Heart right ventricle (tissue), 16 donors: ENCODE results near the gene TTLL8. TPM values are rescaled to one million over a fixed set of nuclear protein-coding genes. Genes with fewer than 3 reads are reported as not detected.

Source experiments
- ATAC-seq, 8 donors: fragments of 200-7000 bp; cut with Tn5 transposase; one replicate each; pipeline ENCODE4 v1.9.1; 2020; ENCODE audit warnings: mild to moderate bottlenecking in 8 of 8, moderate library complexity in 8 of 8, moderate number of reproducible peaks in 1 of 8
- DNase-seq, 2 donors: peaks; one replicate each; pipeline ENCODE4 v3.0.0-alpha.2; 2020
- H3K27ac ChIP-seq, 10 donors: fragments of 200-600 bp; sonication (generic) in 2 of 10; one replicate each; pipeline versions ENCODE4 v1.5.0 to v1.8.0; 2020 to 2022; ENCODE audit warnings: mild to moderate bottlenecking in 3 of 10
- H3K27me3 ChIP-seq, 7 donors: fragments of 200-600 bp; one replicate each; pipeline ENCODE4 v1.8.0; 2021 to 2022; ENCODE audit warnings: mild to moderate bottlenecking in 2 of 7
- H3K36me3 ChIP-seq, 9 donors: fragments of 200-600 bp; sonication (generic) in 1 of 9; one replicate each; pipeline versions ENCODE4 v1.5.0 to v1.8.0; 2020 to 2022; ENCODE audit warnings: mild to moderate bottlenecking in 2 of 9
- H3K4me1 ChIP-seq, 9 donors: fragments of 200-600 bp; sonication (generic) in 1 of 9; one replicate each; pipeline versions ENCODE4 v1.5.0 to v1.8.0; 2020 to 2022; ENCODE audit warnings: mild to moderate bottlenecking in 4 of 9
- H3K4me3 ChIP-seq, 10 donors: fragments of 200-600 bp; sonication (generic) in 2 of 10; one replicate each; pipeline versions ENCODE4 v1.5.0 to v1.8.0; 2020 to 2022; ENCODE audit warnings: mild to moderate bottlenecking in 7 of 10, moderate library complexity in 2 of 10
- H3K9me3 ChIP-seq, 11 donors: fragments of 200-600 bp in 10 of 11; sonication (generic) in 2 of 11; one replicate each; pipeline versions ENCODE4 v1.5.0 to v1.8.0; 2013 to 2022; ENCODE audit warnings: mild to moderate bottlenecking in 2 of 11, control low read depth in 1 of 11, moderate library complexity in 1 of 11
- WGBS, 2 donors: extraction: QIAGEN DNeasy Blood & Tissue Kit; methylation state at CpG; one replicate each; pipeline ENCODE4 v1.1.7; 2013; ENCODE audit warnings: inconsistent platforms in 1 of 2; 5-methylcytosine and 5-hydroxymethylcytosine counted together
- intact Hi-C, 10 donors: fragments of 100-400 bp; cut with DNase I; formaldehyde crosslinking; loops; one replicate each; pipeline versions ENCODE4 v1.11.1 to v1.14.2; 2022
- polyA plus RNA-seq, 2 donors: library from polyadenylated mRNA; stranded (reverse); fragments of 200-250 nt; gene quantifications; one replicate each; pipeline ENCODE4 v1.2.3, GENCODE V29; 2013
- total RNA-seq, 10 donors: library from RNA; stranded (reverse); fragmentation: NEBNext Ultra II Directional in 3 of 10; extraction: Animal tissue kit (Norgen Biotek cat#: 25700) in 3 of 10; gene quantifications; one replicate each; pipeline versions ENCODE4 v1.2.1 to v1.2.4, GENCODE V29; 2021 to 2023
- TF ChIP-seq, protein P1 (sequence below), 9 donors: fragments of 200-600 bp; sonication (generic) in 2 of 9; IDR thresholded peaks; one replicate each; pipeline versions ENCODE4 v1.5.0 to v1.8.0; 2021 to 2022; ENCODE audit warnings: antibody characterized with exemption in 9 of 9, mild to moderate bottlenecking in 5 of 9, moderate library complexity in 1 of 9
- donor health status: Arrhythmogenic right ventricular cardiomyopathy.
- donor health status: ischemic (EF 13 %, LVEDD 7.1; RV severe dilation, severe dysfunction).
- donor health status: healthy with polysubstance abuse.
- donor health status: DM: no; HTN: yes; CAD: no.
- donor health status: DM: no; HTN: no; CAD: no.
- donor health status: ischemic (EF 25% LVEDD 6.9; RV normal size, moderate dysfunction).
- donor health status: ischemic (EF 25% LVEDD 5.7; RV mildly dilated, moderate dysfunction).
- donor health status: healthy.
- donor health status: DM: yes; HTN: yes; CAD: no.
- donor health status: Ischemic cardiomyopathy.
- donor health status: ischemic (EF 35%, LVEDD 5.7; RV mildly dilated, moderate dysfunction).
- donor health status: nonischemic (EF 11% LVEDD 7.7; RV severe dilation, severe dysfunction).
- donor health status: DM: yes; HTN: yes; CAD: no.
- donor health status: PGD.
- donor health status: ischemic (EF 29% LVEDD 5.4; RV normal size, mild dysfunction).
- donor health status: nonischemic (EF 23%, LVEDD 6.1; RV moderate dilation, normal function).

TTLL8 gene
- total and polyA plus RNA-seq, 12 donors, result not detected

DNA sequence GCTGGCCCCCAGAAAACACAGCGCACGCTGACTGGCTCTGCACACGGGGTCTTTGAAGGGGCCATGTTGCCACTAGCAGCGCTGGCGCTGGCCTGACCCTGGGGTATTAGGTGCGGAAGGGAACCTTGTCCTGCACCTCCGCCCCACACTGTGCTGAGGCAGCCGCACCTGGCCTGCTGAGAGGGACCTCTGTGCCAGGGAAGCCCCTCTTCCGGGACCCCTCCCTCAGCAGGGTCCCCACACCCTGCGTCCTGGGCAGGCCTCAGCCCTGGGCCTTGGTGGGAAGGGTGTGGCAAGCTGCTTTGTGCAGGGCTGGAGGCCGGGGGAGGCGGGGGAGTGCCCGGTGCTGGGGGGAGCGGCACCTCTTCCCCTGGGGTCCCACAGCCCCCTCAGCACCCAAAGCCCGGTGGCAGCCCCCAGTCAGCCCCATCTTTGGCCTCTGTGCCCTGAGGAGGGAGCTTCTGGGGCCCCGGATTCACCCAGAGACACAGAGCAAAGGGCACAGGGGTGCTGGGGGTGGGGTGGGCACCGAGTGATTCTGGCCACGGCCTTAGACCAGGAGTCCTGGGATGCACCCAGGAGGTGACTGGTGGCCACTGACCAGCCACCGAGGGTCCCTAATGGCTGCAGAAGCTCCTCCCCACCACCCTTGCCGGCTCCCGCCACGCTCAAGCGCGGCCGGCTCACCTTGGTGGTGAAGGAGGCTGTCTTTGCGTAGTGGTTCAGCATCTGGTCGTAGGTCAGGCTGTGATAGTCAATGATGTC is 11.4 kb downstream of the TTLL8 start:
- intact Hi-C loops, result no loop called here
- Histone ChIP-seq H3K4me3 (no peak overlapping the region), H3K36me3 (no peaks in the 10 kb centered on the region), H3K4me1 (no peaks in the 10 kb centered on the region), H3K27me3 (peaks cover 0 to 36% (median 6%) of the 10 kb centered on the region in 7 donors), H3K27ac (no peak overlapping the region), H3K9me3 (peaks cover 0 to 4% (median 0%) of the 10 kb centered on the region in 11 donors)
- TF ChIP-seq, protein P1, sequence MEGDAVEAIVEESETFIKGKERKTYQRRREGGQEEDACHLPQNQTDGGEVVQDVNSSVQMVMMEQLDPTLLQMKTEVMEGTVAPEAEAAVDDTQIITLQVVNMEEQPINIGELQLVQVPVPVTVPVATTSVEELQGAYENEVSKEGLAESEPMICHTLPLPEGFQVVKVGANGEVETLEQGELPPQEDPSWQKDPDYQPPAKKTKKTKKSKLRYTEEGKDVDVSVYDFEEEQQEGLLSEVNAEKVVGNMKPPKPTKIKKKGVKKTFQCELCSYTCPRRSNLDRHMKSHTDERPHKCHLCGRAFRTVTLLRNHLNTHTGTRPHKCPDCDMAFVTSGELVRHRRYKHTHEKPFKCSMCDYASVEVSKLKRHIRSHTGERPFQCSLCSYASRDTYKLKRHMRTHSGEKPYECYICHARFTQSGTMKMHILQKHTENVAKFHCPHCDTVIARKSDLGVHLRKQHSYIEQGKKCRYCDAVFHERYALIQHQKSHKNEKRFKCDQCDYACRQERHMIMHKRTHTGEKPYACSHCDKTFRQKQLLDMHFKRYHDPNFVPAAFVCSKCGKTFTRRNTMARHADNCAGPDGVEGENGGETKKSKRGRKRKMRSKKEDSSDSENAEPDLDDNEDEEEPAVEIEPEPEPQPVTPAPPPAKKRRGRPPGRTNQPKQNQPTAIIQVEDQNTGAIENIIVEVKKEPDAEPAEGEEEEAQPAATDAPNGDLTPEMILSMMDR (IDR thresholded peaks at IDR 0.05), result no peak
- peak in 2 of 8 donors; percentile 18 to 45 for ATAC-seq
- WGBS, 2 donors, result 83 to 85% methylated on average over 27 of the region's 27 CpGs
- no peak for DNase-seq

- Histone ChIP-seq H3K27me3 (peaks cover 0 to 36% (median 6%) of the 10 kb centered on the region in 7 donors), H3K4me1 (no peaks in the 10 kb centered on the region), H3K4me3 (no peak overlapping the region), H3K9me3 (no peaks in the 10 kb centered on the region), H3K27ac (no peak overlapping the region), H3K36me3 (no peaks in the 10 kb centered on the region)
- no peak for DNase-seq
- WGBS, 2 donors, result 72 to 77% methylated on average over 19 of the region's 19 CpGs
- intact Hi-C loops, result no loop called here
- TF ChIP-seq, protein P1 (IDR thresholded peaks at IDR 0.05), result no peak
- ATAC-seq, result peak in 1 of 8 donors; percentile 43
Measured at GRCh38 chr22:50046019-50046415, 12.1 kb downstream of the TTLL8 start.

DNA sequence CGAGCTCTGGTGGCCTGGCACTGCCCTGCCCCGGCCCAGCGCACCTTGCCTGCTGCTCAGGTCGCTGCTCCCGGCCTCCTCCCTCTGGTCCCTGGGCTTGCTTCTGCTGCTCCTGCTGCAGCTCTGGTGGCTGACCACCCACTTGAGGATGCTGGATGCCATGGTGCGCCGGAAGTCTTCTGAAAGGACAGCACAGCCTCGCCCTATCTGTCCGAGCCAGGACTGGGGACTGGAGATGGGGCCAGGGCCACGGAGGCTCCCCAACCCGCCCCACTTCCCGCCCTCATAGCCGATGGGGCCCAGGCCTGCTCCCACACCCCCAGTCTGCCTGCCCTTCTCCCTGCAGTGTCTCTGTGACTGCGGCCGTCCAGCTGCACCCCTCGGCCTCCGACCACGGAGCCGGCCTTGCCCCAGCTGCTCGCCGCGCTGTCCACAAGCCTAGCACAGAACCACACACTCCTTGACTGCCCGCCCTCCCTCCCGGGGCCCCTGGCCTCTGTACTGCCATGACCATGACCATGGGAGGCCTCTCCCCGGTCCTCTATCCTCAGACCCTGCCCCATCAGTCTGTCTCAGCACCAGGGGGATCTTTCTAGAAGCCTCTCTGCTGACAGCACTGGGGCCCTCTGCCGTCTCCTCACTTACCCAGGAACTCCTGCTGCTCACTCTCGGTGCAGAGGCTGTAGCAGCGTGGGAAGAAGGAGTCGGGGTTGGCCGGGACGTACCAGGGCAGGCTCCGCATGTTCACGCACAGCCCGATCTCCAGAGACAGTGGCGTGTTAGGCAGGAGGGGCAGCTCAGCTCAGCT is 12.7 kb downstream of the TTLL8 start:
- Histone ChIP-seq H3K9me3 (no peaks in the 10 kb centered on the region), H3K27me3 (peaks cover 0 to 36% (median 6%) of the 10 kb centered on the region in 7 donors), H3K36me3 (no peaks in the 10 kb centered on the region), H3K4me3 (no peak overlapping the region), H3K4me1 (no peaks in the 10 kb centered on the region), H3K27ac (no peak overlapping the region)
- peak in 1 of 8 donors; percentile 14 for ATAC-seq
- TF ChIP-seq, protein P1 (IDR thresholded peaks at IDR 0.05), result no peak
- no peak for DNase-seq
- intact Hi-C loops, result no loop called here
- WGBS, 2 donors, result 73 to 74% methylated on average over 34 to 35 of the region's 35 CpGs

GRCh38 chr22:50044485-50045118 is 13.5 kb downstream of the TTLL8 start:
- H3K9me3 ChIP-seq, result no peaks in the 10 kb centered on the region
- intact Hi-C loops, result no loop called here
- ATAC-seq (no peak), DNase-seq (no peak)
- TF ChIP-seq, protein P1 (IDR thresholded peaks at IDR 0.05), result no peak
- H3K36me3 ChIP-seq, result no peaks in the 10 kb centered on the region
- H3K4me1 ChIP-seq, result no peaks in the 10 kb centered on the region
- no peak overlapping the region for H3K4me3 ChIP-seq
- peaks cover 0 to 30% (median 6%) of the 10 kb centered on the region in 7 donors for H3K27me3 ChIP-seq
- WGBS, 2 donors, result 78 to 80% methylated on average over 30 of the region's 30 CpGs
- H3K27ac ChIP-seq, result no peak overlapping the region
